Bronchial epithelial cell (primary cell): ENCODE measurements around the gene ANKRD13D. TPM values are rescaled to one million over a fixed set of nuclear protein-coding genes. Genes with fewer than 3 reads are reported as not detected.

ENCODE experiments used
- DNase-seq: peaks from one replicate; pipeline ENCODE4 v3.0.0-alpha.2; 2010; ENCODE audit warnings: low read depth
- FAIRE-seq: peaks from 2 replicates; lab custom pipeline; 2011; peaks lifted over from hg19 to GRCh38; lab: Jason Lieb, UNC
- H3K27me3 ChIP-seq: 2 replicates; pipeline ENCODE4 v1.5.1; 2011; ENCODE audit warnings: low read length; ENCODE audit not compliant: control insufficient read depth, insufficient read depth
- H3K36me3 ChIP-seq: 2 replicates; pipeline ENCODE4 v1.5.1; 2011; ENCODE audit warnings: low read length; ENCODE audit not compliant: control insufficient read depth, insufficient read depth
- H3K4me3 ChIP-seq: 2 replicates; pipeline ENCODE4 v1.5.1; 2011; ENCODE audit warnings: mild to moderate bottlenecking, low read depth, low read length, control low read depth
- total RNA-seq: library from RNA; depleted of rRNA; stranded (reverse); fragments of >200 nt; gene quantifications from 2 replicates; pipeline ENCODE4 v1.2.1, GENCODE V29; 2014
- TF ChIP-seq, protein P1 (sequence below): IDR thresholded peaks from 2 replicates; pipeline ENCODE4 v1.5.1; 2011; ENCODE audit warnings: mild to moderate bottlenecking, moderate library complexity, low read length, control low read depth, inconsistent platforms; ENCODE audit not compliant: insufficient read depth, severe bottlenecking

The ANKRD13D gene
- total RNA-seq, 1 donor from 2014 or later = 22.4 TPM

DNA sequence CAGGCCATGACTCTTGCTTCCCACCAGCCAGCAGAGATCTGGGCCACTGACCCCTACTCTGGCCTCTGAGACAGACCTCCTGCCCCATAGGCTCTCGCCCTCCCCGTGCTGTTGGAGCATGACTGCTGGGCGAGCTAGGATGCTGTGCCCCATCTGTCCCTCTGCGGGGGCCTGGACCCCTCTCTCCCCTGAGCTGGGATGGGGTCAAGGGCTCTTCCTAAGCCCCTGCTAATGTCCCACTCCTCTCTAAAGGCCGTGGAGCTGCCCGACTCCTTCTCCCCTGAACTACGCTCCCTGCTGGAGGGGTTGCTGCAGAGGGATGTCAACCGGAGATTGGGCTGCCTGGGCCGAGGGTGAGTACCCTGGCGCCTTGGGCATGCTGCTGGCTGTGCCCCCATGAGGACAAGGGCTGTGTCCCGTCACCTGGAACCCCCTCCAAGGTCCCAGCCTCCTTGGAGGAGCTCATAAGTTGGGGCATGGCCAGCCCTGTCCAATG, 6.2 kb upstream of the ANKRD13D start:
- TF ChIP-seq, protein P1, sequence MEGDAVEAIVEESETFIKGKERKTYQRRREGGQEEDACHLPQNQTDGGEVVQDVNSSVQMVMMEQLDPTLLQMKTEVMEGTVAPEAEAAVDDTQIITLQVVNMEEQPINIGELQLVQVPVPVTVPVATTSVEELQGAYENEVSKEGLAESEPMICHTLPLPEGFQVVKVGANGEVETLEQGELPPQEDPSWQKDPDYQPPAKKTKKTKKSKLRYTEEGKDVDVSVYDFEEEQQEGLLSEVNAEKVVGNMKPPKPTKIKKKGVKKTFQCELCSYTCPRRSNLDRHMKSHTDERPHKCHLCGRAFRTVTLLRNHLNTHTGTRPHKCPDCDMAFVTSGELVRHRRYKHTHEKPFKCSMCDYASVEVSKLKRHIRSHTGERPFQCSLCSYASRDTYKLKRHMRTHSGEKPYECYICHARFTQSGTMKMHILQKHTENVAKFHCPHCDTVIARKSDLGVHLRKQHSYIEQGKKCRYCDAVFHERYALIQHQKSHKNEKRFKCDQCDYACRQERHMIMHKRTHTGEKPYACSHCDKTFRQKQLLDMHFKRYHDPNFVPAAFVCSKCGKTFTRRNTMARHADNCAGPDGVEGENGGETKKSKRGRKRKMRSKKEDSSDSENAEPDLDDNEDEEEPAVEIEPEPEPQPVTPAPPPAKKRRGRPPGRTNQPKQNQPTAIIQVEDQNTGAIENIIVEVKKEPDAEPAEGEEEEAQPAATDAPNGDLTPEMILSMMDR = no peak
- H3K27me3 ChIP-seq = no peaks in the 10 kb centered on the region
- no peak overlapping the region for H3K4me3 ChIP-seq
- FAIRE-seq (no peak), DNase-seq (no peak)
- peaks cover 57% of the 10 kb centered on the region for H3K36me3 ChIP-seq

GRCh38 chr11:67283481-67283963, 5.6 kb upstream of the ANKRD13D start:
- no peak for FAIRE-seq
- DNase-seq = no peak
- Histone ChIP-seq H3K4me3 (no peak overlapping the region), H3K36me3 (peaks cover 57% of the 10 kb centered on the region), H3K27me3 (no peaks in the 10 kb centered on the region)
- TF ChIP-seq, protein P1 = no peak

GRCh38 chr11:67284811-67285540, 4.1 kb upstream of the ANKRD13D start:
- DNase-seq (no peak), FAIRE-seq (no peak)
- TF ChIP-seq, protein P1 = no peak
- Histone ChIP-seq H3K36me3 (peaks cover 45% of the 10 kb centered on the region), H3K4me3 (no peak overlapping the region), H3K27me3 (no peaks in the 10 kb centered on the region)

- FAIRE-seq (no peak), DNase-seq (no peak)
- H3K36me3 ChIP-seq = peaks cover 45% of the 10 kb centered on the region
- TF ChIP-seq, protein P1 = no peak
- no peaks in the 10 kb centered on the region for H3K27me3 ChIP-seq
- H3K4me3 ChIP-seq = no peak overlapping the region
Observed at GRCh38 chr11:67285541-67286498, 3.3 kb upstream of the ANKRD13D start.

GRCh38 chr11:67286621-67287333, 2.3 kb upstream of the ANKRD13D start:
- Histone ChIP-seq H3K27me3 (no peaks in the 10 kb centered on the region), H3K36me3 (peaks cover 41% of the 10 kb centered on the region), H3K4me3 (no peak overlapping the region)
- TF ChIP-seq, protein P1 = no peak
- DNase-seq (no peak), FAIRE-seq (no peak)
